Gastroesophageal sphincter (tissue), 4 donors: Measurements from ENCODE around the gene FCRL5. TPM values are rescaled to one million over a fixed set of nuclear protein-coding genes. Genes with fewer than 3 reads are reported as not detected.

ENCODE experiments used
- ATAC-seq: fragments of 150-250 bp; one replicate; pipeline ENCODE4 v1.9.1; 2016; ENCODE audit warnings: mild to moderate bottlenecking, moderate library complexity
- H3K27ac ChIP-seq, 4 donors: fragments of 200-600 bp; sonication (generic) in 3 of 4; 1 replicate in 3 of 4; 2 replicates in 1 of 4; pipeline ENCODE4 v1.5.1; 2016 to 2019
- H3K27me3 ChIP-seq: fragments of 200-600 bp; sonication (generic); one replicate; pipeline ENCODE4 v1.5.1; 2019
- H3K36me3 ChIP-seq, 2 donors: fragments of 200-600 bp; sonication (generic); one replicate each; pipeline ENCODE4 v1.5.1; 2019; ENCODE audit warnings: control low read depth in 1 of 2
- H3K4me1 ChIP-seq, 3 donors: fragments of 200-600 bp; sonication (generic); 1 replicate in 2 of 3; 2 replicates in 1 of 3; pipeline ENCODE4 v1.5.1; 2016 to 2019; ENCODE audit warnings: control low read depth in 2 of 3
- H3K4me3 ChIP-seq, 2 donors: fragments of 200-600 bp; sonication (generic); one replicate each; pipeline ENCODE4 v1.5.1; 2019; ENCODE audit warnings: mild to moderate bottlenecking in 1 of 2, moderate library complexity in 1 of 2
- H3K9me3 ChIP-seq, 3 donors: fragments of 200-600 bp; sonication (generic); one replicate each; pipeline ENCODE4 v1.5.1; 2017 to 2019; ENCODE audit warnings: control low read depth in 2 of 3
- EP300 ChIP-seq: sonication (generic); formaldehyde crosslinking; IDR thresholded peaks from one replicate; pipeline ENCODE4 v1.6.1; 2017; ENCODE audit warnings: antibody characterized with exemption, mild to moderate bottlenecking
- POLR2A ChIP-seq, 2 donors: fragments of 450-650 bp; IDR thresholded peaks; one replicate each; pipeline ENCODE4 v1.6.1; 2017; ENCODE audit warnings: antibody characterized with exemption in 2 of 2, mild to moderate bottlenecking in 2 of 2, moderate library complexity in 1 of 2
- POLR2AphosphoS5 ChIP-seq: sonication (generic); formaldehyde crosslinking; IDR thresholded peaks from one replicate; pipeline ENCODE4 v1.6.1; 2017; ENCODE audit warnings: antibody characterized with exemption
- WGBS, 2 donors: methylation state at CpG; one replicate each; pipeline ENCODE4 v1.1.5; 2018; ENCODE audit warnings: low coverage in 1 of 2; 5-methylcytosine and 5-hydroxymethylcytosine counted together
- total RNA-seq, 4 donors: library from RNA; depleted of rRNA; stranded (reverse); fragments of >200 nt; gene quantifications; one replicate each; pipeline ENCODE4 v1.1.0, GENCODE V29; 2016
- TF ChIP-seq, protein P1 (sequence below), 4 experiments: fragments of 200-600 bp in 2 of 4; fragments of 450-650 bp in 2 of 4; sonication (generic) in 1 of 4; IDR thresholded peaks; one replicate each; pipeline ENCODE4 v1.5.1; 2017 to 2019; ENCODE audit warnings: antibody characterized with exemption in 4 of 4, mild to moderate bottlenecking in 2 of 4, moderate library complexity in 2 of 4

The FCRL5 gene
- total RNA-seq, 4 donors from 2014 or later: 0.05 to 0.13 TPM; not detected in 2

DNA sequence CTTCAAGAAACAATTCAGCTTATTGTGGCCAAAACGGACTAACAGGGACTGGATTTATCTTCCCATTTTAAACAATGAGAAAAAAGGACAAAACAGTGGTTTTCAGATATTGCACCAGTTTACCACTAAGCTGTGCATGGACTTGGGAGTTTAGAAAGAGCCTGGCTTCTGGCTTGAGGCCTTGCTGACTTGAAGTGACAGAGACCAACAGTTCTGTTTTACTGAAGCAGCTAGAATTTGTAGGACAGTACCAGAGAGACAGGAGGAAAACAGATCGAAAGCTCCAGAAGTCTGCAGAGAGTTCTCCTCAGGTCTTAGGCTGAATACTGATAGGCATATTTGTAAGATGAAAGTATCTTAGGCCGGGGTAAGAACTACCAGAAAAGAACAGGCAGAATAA, 25.1 kb upstream of the FCRL5 start:
- WGBS, 2 donors: 71 to 75% methylated on average over 3 of the region's 3 CpGs
- no peaks in the 10 kb centered on the region for H3K36me3 ChIP-seq
- TF ChIP-seq, protein P1, sequence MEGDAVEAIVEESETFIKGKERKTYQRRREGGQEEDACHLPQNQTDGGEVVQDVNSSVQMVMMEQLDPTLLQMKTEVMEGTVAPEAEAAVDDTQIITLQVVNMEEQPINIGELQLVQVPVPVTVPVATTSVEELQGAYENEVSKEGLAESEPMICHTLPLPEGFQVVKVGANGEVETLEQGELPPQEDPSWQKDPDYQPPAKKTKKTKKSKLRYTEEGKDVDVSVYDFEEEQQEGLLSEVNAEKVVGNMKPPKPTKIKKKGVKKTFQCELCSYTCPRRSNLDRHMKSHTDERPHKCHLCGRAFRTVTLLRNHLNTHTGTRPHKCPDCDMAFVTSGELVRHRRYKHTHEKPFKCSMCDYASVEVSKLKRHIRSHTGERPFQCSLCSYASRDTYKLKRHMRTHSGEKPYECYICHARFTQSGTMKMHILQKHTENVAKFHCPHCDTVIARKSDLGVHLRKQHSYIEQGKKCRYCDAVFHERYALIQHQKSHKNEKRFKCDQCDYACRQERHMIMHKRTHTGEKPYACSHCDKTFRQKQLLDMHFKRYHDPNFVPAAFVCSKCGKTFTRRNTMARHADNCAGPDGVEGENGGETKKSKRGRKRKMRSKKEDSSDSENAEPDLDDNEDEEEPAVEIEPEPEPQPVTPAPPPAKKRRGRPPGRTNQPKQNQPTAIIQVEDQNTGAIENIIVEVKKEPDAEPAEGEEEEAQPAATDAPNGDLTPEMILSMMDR (IDR thresholded peaks at IDR 0.05): no peak
- no peak for TF ChIP-seq EP300
- no peak for TF ChIP-seq POLR2AphosphoS5
- TF ChIP-seq POLR2A (IDR thresholded peaks at IDR 0.05): no peak
- no peak overlapping the region for H3K4me3 ChIP-seq
- ATAC-seq: no peak
- H3K27me3 ChIP-seq: peaks cover 5% of the 10 kb centered on the region
- no peaks in the 10 kb centered on the region for H3K4me1 ChIP-seq
- no peaks in the 10 kb centered on the region for H3K9me3 ChIP-seq
- H3K27ac ChIP-seq: no peak overlapping the region

DNA sequence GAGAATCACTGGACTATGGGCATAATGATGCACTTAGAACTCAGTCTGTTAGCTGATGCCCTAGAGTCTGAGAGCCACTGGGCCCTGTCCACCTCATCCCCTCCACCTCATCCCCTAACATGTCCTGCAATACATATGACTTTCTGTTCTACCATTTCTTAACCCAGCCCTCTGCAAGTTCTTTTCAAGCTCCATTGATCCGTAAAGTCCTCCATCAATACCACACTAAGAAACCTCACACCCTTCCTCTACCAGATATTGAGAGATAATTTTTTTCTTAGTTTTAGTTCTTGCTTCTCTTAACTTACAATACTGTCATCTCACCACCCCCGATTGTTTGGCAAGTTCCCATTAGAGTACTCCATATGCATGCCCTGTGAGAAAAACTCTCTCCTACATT, 23.4 kb upstream of the FCRL5 start:
- H3K9me3 ChIP-seq: no peaks in the 10 kb centered on the region
- H3K4me1 ChIP-seq: no peaks in the 10 kb centered on the region
- no peaks in the 10 kb centered on the region for H3K36me3 ChIP-seq
- 83 to 90% methylated on average over 2 of the region's 2 CpGs for WGBS, 2 donors
- no peak overlapping the region for H3K27ac ChIP-seq
- TF ChIP-seq POLR2A (IDR thresholded peaks at IDR 0.05) (no peak), POLR2AphosphoS5 (no peak), EP300 (no peak)
- TF ChIP-seq, protein P1 (IDR thresholded peaks at IDR 0.05): no peak
- ATAC-seq: no peak
- no peak overlapping the region for H3K4me3 ChIP-seq
- H3K27me3 ChIP-seq: peaks cover 5% of the 10 kb centered on the region

DNA sequence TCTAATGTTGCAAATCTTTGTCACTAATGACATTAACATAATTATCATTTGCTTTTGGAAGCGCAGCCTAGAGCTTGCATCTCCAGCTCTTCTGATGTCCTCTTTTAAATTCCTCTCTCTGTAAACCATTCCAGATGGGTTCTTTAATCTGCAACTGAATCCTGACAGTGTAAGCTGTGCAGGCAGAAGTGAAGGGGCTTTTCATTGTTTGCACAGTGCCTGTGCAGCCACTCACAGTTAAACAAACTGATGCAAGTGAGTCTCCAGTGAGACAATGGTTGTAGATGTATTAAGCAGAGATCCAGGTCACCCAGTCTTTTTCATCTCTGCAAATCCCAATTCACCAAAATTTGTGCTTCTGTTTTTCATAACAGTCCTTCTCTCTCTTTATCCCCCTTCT, 22.5 kb upstream of the FCRL5 start:
- ATAC-seq: no peak
- 21 to 40% methylated on average over 1 of the region's 1 CpG for WGBS, 2 donors
- TF ChIP-seq POLR2AphosphoS5: no peak
- TF ChIP-seq POLR2A (IDR thresholded peaks at IDR 0.05): no peak
- no peak for TF ChIP-seq EP300
- TF ChIP-seq, protein P1 (IDR thresholded peaks at IDR 0.05): no peak

DNA sequence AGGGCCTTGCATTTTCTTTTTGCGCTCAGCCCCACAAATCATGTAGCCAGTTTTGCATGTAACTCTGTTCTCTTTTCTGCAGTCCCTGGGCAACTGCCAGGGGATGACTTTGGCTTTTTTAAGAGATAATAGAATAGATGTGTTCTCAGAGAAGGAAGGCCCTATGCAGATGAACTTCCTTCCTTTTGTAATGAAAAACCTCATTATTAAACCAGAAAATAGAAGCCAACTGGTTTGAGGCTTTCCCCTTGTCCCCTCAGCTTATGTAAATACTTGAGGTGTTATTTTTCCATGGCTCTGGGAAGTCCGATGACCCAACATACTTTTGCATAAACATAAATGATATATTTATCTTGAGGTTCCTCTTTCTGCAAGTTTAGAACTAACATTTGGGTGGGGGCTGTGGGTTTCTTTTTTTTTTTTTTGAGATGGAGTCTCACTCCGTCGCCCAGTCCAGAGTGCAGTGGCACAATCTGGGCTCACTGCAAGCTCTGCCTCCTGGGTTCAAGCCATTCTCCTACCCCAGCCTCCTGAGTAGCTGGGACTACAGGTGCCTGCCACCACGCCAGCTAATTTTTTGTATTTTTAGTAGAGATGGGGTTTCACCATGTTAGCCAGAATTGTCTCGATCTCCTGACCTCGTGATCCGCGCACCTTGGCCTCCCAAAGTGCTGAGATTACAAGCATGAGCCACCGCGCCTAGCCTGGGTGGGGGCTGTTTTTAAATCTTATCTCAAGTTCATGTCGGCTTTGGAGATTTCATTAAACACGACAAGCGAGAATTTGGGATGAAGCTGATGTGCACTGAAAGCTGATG, 14.4 kb upstream of the FCRL5 start:
- no peaks in the 10 kb centered on the region for H3K4me1 ChIP-seq
- TF ChIP-seq EP300: no peak
- no peak for TF ChIP-seq POLR2A (IDR thresholded peaks at IDR 0.05)
- TF ChIP-seq, protein P1 (IDR thresholded peaks at IDR 0.05): no peak
- no peak for TF ChIP-seq POLR2AphosphoS5
- H3K27ac ChIP-seq: no peak overlapping the region
- 49 to 58% methylated on average over 4 to 6 of the region's 14 CpGs for WGBS, 2 donors
- no peaks in the 10 kb centered on the region for H3K9me3 ChIP-seq
- no peak for ATAC-seq
- no peaks in the 10 kb centered on the region for H3K27me3 ChIP-seq
- H3K4me3 ChIP-seq: no peak overlapping the region
- H3K36me3 ChIP-seq: no peaks in the 10 kb centered on the region

More for the DNA sequence above, 22.5 kb upstream of the FCRL5 start:
- H3K27me3 ChIP-seq: peaks cover 5% of the 10 kb centered on the region
- H3K27ac ChIP-seq: no peak overlapping the region
- no peak overlapping the region for H3K4me3 ChIP-seq
- H3K4me1 ChIP-seq: no peaks in the 10 kb centered on the region
- no peaks in the 10 kb centered on the region for H3K36me3 ChIP-seq
- H3K9me3 ChIP-seq: no peaks in the 10 kb centered on the region

DNA sequence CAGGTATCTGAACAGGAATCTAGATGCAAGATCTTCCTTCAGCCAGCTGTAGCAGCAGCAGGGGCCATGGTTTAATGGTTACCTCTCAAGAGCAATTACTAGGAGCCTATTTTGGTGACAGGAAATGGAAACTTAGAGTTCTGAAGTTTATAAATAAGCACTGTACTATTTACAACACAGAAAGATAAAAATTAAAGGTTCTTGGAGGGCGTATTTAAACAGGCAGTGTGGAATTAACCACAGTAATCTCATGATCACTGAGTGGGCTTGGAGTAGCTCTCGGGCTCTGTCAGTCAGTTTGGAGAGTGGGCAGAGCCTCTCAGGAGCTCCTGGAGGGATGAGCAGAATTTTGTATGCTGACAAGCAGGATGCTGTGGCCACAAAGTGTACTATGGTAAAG, 10.2 kb upstream of the FCRL5 start:
- TF ChIP-seq, protein P1 (IDR thresholded peaks at IDR 0.05): no peak
- TF ChIP-seq POLR2A (IDR thresholded peaks at IDR 0.05) (no peak), EP300 (no peak), POLR2AphosphoS5 (no peak)
- ATAC-seq: no peak
- H3K27me3 ChIP-seq: no peaks in the 10 kb centered on the region
- no peak overlapping the region for H3K4me3 ChIP-seq
- no peaks in the 10 kb centered on the region for H3K9me3 ChIP-seq
- no peaks in the 10 kb centered on the region for H3K4me1 ChIP-seq
- 0 to 51% methylated on average over 2 of the region's 2 CpGs for WGBS, 2 donors
- H3K27ac ChIP-seq: no peak overlapping the region
- no peaks in the 10 kb centered on the region for H3K36me3 ChIP-seq
